Vagina (tissue), 2 donors: ENCODE data around the gene GATD1.

ENCODE experiments used
- POLR2A ChIP-seq, 2 donors: fragments of 450-650 bp; IDR thresholded peaks; one replicate each; pipeline ENCODE4 v1.6.1; 2017; ENCODE audit warnings: antibody characterized with exemption in 2 of 2, mild to moderate bottlenecking in 2 of 2, moderate library complexity in 2 of 2
- POLR2AphosphoS5 ChIP-seq, 2 donors: sonication (generic); formaldehyde crosslinking; IDR thresholded peaks; one replicate each; pipeline ENCODE4 v1.9.0; 2017; ENCODE audit warnings: antibody characterized with exemption in 2 of 2, mild to moderate bottlenecking in 2 of 2, low read depth in 1 of 2; ENCODE audit not compliant: insufficient read depth in 1 of 2
- TF ChIP-seq, protein P1 (sequence below), 3 experiments: fragments of 450-650 bp in 2 of 3; fragments of 200-600 bp in 1 of 3; sonication (generic) in 1 of 3; IDR thresholded peaks; one replicate each; pipeline ENCODE4 v1.5.1; 2017 to 2019; ENCODE audit warnings: antibody characterized with exemption in 3 of 3, mild to moderate bottlenecking in 2 of 3, moderate library complexity in 2 of 3

DNA sequence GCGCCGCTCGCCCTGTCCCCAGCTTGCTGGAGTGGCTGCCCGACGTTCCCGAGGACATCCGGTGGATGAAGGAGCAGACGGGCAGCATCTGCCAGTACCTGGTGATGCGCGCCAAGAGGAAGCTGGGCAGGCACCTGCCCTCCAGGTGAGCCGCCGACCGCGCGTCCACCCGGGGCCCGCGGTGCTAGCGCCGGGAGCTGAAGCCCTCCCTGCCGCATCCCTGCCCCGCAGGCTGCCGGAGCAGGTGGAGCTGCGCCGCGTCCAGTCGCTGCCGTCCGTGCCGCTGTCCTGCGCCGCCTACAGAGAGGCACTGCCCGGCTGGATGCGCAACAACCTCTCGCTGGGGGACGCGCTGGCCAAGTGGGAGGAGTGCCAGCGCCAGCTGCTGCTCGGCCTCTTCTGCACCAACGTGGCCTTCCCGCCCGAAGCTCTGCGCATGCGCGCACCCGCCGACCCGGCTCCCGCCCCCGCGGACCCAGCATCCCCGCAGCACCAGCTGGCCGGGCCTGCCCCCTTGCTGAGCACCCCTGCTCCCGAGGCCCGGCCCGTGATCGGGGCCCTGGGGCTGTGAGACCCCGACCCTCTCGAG lies 47.1 kb upstream of the GATD1 start:
- TF ChIP-seq, protein P1, sequence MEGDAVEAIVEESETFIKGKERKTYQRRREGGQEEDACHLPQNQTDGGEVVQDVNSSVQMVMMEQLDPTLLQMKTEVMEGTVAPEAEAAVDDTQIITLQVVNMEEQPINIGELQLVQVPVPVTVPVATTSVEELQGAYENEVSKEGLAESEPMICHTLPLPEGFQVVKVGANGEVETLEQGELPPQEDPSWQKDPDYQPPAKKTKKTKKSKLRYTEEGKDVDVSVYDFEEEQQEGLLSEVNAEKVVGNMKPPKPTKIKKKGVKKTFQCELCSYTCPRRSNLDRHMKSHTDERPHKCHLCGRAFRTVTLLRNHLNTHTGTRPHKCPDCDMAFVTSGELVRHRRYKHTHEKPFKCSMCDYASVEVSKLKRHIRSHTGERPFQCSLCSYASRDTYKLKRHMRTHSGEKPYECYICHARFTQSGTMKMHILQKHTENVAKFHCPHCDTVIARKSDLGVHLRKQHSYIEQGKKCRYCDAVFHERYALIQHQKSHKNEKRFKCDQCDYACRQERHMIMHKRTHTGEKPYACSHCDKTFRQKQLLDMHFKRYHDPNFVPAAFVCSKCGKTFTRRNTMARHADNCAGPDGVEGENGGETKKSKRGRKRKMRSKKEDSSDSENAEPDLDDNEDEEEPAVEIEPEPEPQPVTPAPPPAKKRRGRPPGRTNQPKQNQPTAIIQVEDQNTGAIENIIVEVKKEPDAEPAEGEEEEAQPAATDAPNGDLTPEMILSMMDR (IDR thresholded peaks at IDR 0.05): no peak
- TF ChIP-seq POLR2AphosphoS5 (IDR thresholded peaks at IDR 0.05; ENCODE audit: insufficient read depth in 1 of 2, low read depth in 1 of 2) (no peak), POLR2A (IDR thresholded peaks at IDR 0.05) (no peak)
